Activated CD4-positive, alpha-beta T cell treated with anti-CD3 and anti-CD28 coated beads for 24 hours (primary cell): ENCODE results near the gene FAM186B.

Experiments
- DNase-seq, 2 donors: peaks; one replicate each; pipeline ENCODE4 v3.0.0-alpha.2; 2020; ENCODE audit warnings: low read depth in 2 of 2

FAM186B gene

DNA sequence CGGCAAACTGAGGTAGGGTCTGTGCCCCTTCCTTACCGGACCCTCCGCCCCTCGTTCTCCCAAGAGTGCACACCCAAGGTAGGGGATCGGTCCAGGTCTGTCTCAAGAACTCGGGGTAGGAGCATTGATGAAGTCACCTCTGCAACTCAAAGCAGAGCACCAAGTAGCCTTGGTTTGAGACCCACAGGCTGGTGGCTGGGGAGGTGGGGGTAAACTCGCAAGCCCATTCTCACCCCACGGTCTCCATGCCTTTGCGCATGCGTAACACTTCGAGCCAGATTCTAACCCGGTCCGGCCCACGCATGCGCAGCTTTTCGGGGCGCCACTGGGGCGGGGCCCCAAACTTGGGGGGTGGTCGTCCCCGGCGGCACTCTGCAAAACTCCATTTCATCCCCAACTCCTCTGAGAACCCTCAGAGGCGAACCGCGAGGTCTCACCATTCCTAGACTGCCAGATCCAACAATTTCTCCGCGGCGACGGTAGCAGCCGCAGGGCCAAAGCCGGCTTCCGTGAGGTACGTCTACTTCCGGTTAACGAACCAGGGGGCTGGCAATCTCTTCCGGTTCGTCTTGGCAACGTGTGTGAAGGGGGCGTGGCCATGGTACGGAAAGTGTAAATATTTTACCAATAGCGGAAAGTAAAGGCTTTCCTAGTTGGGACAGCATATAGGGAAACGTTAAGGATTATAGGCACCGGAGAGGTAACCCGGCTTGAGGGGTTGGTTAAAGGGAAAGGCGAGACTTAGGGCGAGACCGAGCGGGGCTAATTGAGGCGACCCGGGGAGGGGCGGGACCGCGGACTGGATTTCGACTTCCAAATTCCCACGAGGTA, 37.6 kb downstream of the FAM186B start, which contains the start of gene MCRS1:
Gene MCRS1 (minus strand): TSS at position 532 of the 831 bp plus-strand sequence. CDS start 1,411 bp downstream, outside the sequence.
- DNase-seq: peak; percentile 83 to 84

DNA sequence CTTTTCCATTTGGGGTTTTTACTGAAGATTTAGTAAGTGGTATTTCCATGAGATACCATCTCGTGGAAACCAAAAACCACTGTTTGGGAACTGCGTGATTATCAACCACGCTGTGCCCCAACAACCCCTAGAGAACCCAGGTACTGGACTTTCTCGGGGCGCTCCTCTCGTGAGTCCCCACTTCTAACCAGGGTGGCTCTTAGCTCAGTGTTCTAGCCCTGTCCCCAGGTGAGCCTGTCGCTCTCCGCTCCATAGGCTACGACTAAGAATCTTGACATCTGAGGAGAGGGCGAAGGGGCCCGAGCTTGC, 38.2 kb downstream of the FAM186B start:
- DNase-seq: no peak

DNA sequence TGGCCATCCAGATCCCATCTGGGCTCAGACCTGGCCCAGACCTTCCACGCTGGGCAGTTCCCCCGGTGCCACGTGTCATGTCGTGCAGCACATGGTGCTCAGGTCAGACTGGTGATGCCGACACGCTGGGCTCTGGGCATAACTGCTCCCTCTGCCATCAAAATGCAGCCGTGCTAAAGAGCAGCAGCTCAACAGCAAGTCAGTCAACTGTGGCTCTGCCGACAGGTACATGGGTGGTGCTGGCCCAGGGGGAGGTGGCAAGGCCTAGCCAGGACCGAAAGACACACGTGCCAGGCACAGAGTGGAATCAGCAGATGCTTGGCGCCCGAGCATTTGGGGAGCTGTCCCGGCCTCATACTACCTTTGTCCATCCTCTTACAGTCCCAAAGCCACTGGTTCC, 39.1 kb downstream of the FAM186B start:
- DNase-seq: no peak

DNA sequence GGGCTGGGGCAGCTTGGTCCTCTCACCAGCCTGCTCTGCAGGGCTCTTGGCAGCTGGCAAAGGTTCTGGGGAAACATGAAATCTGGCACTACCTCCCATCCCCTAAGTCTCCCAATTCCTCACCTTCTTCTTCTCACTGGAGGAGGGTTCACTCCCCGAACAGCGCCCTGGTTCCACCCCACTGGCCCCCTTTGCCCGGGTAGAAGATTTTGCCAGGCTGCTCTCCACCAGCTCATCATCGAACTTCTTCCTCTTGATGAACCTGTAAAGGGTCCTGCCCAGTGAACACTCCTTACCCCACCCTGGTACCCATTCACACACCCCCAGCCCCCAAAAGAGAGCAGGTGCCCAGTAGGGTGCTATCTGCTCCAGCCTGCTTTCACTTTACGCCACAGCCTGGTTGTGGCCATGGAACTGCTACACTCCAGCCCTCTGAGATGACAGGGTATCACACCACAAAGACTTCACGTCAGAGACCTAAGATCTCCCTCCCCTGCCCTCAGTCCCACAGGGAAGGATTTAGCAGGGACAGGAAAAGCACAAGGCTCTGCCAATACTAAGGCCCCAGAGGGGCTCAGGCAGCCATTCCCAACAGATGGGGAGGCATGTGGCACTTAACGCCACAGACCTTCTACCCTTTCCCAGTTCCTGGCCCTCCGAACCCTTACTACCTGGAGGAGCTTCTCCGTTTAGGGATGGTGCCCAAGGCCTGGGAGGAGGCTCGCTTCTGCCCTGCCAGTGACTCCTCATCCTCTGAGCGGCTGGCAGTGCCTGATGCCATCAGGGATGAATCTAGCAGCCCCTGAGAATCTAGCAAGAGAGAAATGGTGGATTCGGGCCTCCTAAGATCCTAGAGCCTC, 39.8 kb downstream of the FAM186B start:
- DNase-seq: no peak

DNA sequence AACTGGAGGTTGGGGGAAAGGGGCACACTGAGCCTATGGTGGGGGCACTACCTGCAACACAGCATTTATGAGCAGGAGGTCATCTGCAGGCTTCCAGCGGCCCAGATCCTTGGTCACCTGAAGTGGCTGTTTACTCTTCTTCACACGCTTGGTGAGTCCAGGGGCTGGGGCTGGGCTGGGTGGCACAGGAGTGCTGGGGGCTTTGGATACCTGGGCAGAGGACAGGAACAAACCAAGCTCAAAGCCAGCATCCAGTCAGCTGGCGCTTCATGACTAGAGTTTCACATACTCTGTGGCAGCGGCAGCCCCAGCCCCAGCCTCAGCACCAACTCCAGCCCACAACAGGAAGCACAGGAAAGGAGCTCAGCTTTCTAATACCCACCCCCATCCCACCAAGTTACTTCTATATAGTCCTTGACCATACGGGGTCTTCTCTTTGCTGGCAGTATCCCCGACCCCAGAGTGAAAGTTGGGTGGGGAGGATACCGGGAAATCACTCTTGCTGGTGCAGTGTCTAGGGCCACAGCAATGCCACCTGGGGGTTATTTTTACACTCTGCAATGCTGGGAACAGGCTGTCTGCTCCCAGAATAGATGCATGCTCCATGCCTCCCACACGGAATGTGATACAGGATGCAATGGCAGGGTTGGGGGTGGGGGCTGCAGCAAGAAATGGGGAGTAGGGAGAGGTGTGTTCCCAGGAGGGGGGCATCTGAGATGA, 40.6 kb downstream of the FAM186B start:
- DNase-seq: no peak

DNA sequence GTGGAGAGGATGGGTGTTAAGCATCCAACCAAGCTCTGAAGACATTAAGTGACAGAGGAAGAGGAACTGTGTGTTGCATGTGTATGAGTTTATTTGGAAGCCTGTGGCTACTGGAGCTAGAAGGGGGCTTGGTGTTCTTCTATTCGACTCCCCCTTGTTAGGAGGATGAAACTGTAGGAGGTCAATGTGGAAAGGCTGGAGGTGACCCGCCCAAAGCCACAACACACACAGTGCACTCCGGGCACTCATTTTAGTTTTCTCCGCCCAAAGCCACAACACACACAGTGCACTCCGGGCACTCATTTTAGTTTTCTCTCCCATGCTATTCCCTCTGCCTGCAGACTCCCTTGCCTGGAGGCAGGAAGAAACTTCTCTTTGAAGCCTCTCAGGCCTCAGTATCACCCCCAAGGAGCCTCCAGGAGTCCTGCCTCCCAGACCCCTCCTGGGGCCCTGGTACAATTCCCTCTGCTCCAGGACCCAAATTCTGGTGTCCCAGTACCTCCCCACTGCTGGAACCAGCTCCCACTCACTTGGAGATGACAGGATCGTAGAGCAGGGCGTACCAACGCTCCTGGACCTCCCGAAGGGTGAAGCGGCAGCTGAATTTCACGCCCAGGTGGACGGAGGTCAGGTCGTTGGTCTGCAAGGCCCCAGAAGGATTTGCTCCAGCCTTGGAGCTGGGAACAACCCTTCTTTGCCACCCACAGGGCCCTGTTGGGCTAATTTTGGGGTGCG, 41.3 kb downstream of the FAM186B start:
- no peak for DNase-seq

DNA sequence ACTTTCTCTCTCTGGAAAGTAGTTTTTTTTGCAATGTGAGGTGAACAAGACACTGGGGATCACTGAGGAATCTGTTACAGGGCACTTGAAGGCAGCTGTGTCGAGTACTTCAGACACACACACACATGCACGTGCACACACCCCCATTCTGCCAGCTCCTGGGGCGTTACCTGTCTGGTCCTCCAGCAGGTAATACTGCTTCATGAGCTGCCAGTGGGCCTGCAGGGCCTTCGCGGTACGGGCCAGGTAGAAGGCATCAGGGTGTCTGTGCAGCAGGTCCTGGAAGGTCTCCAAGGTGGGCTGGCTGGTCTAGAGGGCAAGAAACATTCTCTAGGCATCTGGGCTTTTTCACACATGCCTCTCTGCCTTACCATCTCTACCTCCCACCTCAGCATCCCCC, 42.6 kb downstream of the FAM186B start:
- DNase-seq: no peak

DNA sequence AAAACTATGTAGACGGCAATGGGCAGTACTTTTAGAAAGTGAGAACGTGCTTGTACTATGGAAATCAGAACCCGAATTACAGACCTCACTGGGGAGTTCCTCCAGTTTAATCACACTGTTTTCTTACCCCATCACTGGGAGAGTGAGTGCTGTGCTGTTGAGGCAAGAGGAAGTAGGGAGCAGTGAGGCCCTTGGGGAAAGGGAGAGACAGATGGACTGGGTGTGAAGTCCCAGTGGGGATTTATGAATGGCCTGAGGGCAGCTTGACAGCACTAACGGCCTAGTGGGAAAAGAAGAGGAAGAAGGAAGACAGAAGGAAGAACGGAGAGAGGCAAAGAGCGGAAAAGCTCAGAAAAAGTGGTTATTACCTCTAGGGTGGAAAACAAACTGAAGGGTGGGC, 43.2 kb downstream of the FAM186B start:
- DNase-seq: no peak

DNA sequence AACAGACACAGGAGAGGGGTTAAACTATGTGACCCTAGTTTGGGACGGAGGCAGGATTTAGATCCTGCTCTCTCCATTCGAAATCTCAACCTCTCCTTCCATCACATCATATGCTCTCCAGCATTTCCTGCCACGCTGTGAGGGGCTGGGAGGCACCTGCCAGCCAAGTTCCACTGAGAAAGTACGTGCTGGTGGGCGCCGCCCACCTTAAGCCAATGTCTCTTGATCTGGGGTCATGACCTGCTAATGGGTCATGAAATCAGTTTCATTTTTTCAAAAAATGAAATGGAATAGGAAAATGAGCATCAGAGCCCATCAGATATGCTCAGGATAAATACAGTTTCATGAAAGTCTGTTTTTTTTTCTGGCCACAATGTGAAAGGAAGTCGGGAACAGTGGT, 44.7 kb downstream of the FAM186B start:
- no peak for DNase-seq

DNA sequence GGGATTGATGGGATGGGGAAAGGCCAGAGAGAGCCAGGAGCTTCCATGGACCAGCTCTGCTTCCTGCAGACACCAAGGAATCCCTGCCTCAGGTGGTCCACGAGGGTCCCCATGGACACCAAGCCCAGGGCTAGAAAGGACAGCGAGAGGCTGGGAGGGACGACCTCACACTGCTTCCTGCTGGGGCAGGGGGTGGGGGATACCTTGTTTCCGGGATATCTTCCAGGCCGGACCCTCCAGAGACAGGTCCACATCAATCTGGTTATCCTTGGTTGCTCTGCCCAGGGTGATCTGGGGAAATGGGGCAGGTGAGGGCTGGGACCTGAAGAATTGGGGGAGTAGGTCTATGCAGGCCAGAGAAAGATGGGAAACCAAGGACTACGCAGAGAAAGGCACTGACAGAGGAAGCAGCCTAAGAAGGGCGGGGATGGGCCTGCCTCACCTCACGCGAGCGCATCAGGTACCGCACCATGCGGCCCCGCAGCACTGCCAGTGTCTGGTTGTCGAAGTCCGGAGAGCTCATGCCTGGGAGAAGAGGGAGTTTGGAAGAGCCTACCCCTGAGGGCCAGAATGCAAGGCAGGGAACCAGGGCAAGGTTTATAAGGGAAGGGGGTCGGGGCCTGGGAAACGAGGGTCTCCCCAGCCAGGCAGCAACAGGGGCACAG, 46.3 kb downstream of the FAM186B start:
- no peak for DNase-seq

DNA sequence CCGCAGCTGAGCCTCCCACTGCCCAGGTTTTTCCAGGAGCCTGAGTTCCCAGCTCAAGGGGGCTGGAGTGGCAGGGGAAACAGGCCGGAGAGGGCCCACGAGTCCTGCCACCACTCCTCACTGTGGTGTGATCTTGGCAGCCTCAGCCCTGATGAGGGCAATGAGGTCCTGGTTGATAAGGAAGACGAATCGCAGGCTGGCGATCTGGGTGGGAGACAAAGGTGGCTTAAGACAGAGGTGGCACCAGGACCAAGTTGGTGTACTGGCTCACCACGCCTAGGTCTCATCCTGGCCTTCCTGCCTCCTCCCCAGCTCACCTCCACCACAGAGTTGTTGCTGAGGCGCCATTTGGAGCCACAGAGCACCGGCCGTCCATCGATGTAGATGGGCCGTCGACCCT, 46.9 kb downstream of the FAM186B start:
- DNase-seq: no peak

DNA sequence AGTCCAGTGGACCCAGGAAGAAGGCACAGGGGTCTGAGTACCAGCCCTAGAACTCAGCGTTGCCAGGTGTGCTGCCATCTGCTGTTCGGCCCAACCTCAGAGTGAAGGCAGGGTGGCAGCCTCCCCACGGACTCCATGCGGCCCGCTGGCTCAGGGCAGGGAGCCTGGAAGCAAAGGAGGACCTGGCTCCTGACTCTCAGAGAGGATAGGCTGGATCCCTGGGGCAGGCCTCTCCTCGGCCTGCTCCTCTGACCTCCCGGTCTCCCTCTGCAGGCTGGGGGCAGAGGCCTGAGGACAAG, 47.6 kb downstream of the FAM186B start:
- DNase-seq: no peak

DNA sequence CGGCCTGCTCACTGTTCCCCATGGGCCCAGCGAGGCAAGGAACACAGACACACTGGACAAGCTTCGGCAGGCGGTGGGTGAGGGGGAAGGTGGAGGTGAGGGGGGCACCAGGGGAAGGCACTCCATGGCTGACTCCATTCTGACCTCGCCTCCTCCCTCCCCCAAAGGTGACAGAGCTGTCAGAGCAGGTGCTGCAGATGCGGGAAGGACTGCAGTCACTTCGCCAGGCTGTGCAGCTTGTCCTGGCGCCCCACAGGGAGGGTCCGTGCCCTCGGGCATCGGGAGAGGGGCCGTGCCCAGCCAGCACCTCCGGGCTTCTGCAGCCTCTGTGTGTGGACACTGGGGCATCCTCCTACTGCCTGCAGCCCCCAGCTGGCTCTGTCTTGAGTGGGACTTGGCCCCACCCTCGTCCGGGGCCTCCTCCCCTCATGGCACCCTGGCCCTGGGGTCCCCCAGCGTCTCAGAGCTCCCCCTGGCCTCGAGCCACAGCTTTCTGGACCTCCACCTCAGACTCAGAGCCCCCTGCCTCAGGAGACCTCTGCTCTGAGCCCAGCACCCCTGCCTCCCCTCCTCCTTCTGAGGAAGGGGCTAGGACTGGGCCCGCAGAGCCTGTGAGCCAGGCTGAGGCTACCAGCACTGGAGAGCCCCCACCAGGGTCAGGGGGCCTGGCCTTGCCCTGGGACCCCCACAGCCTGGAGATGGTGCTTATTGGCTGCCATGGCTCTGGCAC, 48.1 kb downstream of the FAM186B start:
- DNase-seq: no peak

DNA sequence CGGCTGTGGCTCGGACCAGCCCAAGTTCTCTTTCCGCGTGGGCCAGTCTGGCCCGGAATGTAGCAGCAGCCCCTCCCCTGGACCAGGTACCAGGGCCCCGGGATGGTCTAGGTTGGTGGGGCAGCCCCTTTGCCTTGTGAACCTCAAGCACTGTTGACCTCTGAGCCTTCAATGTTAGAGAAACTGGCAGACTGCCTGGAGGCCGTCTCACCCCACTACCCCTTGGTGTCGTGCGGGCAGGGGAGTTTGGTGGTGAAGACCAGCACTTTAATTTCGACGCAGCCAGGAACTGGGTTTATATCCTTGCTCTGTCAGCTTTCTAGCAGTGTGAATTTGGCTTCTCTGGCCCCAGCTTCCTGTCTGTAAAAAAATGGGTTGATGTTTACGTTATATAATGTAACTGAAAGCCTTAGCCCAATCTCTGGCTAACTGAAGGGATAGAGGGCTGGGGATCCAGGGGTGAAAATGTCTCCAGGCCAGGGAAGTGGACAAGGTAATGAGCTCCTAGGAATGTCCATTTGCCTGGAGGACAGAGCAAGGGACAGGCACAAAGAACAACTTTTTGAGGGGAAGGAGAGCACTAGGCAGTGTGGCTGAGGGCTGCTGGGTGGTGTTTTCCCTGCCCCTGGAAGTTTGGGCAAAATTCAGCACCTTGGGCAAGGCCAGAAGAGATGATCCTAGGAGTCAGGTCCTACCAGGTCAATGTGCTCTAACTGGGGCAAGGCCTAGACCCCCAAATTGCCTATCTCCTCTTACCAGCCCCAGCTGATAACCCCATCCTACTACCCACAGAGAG, 48.9 kb downstream of the FAM186B start:
- no peak for DNase-seq

DNA sequence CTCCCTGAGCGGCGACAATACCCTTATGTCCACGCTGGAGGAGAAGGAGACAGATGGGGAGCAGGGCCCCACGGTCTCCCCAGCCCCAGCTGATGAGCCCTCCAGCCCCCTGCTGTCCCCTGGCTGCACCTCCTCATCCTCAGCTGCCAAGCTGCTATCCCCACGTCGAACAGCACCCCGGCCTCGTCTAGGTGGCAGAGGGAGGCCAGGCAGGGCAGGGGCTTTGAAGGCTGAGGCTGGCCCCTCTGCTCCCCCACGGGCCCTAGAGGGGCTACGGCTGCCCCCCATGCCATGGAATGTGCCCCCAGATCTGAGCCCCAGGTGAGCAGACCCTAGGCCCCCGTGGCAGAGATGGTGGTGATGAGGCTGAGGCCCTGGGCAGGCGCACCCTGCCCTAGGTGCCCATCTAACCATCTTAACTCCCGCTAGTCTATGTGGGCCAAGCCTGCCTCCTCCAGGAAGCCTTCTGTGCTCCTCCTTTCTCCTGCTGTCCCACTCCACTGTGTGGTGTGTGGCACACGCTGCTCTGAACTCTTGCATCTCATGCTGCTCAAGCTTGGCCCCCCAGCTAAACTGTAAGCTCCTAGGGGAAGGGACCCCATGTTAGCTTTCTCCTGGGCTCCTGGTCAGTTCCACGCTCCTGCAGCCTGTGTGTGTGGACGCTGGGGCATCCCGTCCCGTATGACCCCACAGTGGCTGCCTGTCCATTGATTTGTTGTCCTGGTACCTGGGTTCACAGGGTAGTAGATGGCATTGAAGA, 49.6 kb downstream of the FAM186B start:
- DNase-seq: no peak

DNA sequence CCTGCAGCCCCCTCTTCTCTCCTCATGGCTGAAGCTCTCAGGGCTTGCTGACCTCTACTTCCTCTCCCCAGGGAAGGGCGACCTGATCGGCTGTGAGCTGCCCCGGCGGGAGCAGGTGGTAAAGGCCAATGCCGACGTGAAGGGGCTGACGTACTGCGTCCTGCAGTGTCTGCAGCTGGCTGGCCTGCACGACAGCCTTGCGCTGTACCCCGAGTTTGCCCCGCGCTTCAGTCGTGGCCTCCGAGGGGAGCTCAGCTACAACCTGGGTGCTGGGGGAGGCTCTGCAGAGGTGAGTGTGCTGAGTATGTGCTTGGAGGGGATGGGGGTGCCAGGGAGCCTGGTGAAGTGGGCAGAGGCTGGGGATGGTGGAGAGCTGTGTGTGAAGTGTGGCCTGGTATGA, 51.2 kb downstream of the FAM186B start:
- no peak for DNase-seq

DNA sequence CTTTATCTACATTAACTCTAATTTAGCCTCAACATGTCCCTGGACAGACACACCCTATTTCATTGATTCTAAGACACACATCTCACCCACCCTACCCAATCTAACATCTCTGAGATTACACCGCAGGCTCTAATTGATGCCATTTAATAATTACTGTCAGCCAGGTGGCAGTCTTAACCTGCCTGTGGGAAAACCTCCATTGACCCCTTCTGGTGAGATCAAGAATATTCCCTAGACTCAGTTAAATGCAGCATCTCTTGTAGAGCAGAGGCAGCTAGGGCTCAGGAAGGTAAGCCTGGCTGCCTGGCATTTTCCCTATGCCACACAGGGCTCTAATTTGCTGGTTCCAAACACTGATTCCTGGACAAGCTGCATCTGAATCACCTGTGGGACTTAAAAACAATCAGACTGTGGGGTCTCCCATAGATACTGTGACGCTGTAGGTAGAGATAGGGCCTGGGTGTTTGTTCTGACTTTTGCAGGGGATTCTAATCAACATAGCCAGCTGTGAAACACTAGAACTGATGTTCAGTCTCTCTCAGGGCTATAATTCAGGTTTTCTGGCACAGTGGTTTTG, 51.8 kb downstream of the FAM186B start:
- no peak for DNase-seq

DNA sequence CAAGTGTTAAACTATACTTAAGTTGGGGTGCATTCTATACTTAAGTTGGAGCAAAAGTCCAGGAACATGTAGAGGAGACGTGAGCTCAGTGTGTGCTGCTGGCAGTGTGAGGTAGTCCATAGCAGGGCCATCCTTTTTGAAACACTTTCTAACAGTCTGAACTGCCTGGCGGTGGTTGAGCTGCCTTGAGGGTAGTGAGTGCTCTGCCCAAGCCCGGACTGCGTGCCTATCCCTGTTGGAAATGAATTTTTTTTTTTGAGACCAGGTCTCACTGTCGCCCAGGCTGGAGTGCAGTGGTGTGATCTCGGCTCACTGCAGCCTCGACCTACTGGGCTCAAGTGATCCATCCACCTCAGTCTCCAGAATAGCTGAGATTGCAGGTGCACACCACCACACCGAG, 52.5 kb downstream of the FAM186B start:
- DNase-seq: no peak

DNA sequence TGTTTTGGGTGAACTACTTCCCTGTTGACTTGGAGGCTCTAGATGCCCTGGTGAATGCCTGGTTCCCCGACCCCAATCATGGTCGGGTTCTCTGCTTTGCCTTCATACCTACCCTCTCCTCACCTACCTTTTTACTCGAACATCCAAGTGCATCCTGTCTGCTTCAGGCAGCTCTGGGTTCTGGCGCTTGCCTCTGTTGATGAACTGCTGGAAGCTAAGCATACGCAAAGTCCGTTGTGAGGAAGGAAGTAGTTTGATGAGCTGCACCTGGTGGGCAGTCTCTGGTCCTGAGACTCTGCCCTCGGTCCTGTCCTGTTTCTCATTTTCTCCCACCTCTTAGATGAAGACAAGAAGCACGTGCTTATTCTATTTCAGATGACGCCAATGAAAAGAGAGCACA, 53.0 kb downstream of the FAM186B start:
- DNase-seq: no peak
